ENCODE data around the gene PCSK1.

The PCSK1 gene

GRCh38 chr5:96342581-96342980, 90.5 kb downstream of the PCSK1 start:
- TF ChIP-seq, protein P1, sequence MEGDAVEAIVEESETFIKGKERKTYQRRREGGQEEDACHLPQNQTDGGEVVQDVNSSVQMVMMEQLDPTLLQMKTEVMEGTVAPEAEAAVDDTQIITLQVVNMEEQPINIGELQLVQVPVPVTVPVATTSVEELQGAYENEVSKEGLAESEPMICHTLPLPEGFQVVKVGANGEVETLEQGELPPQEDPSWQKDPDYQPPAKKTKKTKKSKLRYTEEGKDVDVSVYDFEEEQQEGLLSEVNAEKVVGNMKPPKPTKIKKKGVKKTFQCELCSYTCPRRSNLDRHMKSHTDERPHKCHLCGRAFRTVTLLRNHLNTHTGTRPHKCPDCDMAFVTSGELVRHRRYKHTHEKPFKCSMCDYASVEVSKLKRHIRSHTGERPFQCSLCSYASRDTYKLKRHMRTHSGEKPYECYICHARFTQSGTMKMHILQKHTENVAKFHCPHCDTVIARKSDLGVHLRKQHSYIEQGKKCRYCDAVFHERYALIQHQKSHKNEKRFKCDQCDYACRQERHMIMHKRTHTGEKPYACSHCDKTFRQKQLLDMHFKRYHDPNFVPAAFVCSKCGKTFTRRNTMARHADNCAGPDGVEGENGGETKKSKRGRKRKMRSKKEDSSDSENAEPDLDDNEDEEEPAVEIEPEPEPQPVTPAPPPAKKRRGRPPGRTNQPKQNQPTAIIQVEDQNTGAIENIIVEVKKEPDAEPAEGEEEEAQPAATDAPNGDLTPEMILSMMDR (IDR thresholded peaks at IDR 0.05; ENCODE audit: low read length, missing control alignments): no peak
- DNase-seq (ENCODE audit: low read depth): peak; percentile 41
- no peak overlapping the region for H3K4me3 ChIP-seq (replicated peaks; ENCODE audit: low read depth, low read length)

Data from fibroblast of pulmonary artery (primary cell).